Measurements from ENCODE around the gene SFMBT2.
A peak's percentile ranks its signal among the peaks of the same experiment; 100 is the strongest.

DNA sequence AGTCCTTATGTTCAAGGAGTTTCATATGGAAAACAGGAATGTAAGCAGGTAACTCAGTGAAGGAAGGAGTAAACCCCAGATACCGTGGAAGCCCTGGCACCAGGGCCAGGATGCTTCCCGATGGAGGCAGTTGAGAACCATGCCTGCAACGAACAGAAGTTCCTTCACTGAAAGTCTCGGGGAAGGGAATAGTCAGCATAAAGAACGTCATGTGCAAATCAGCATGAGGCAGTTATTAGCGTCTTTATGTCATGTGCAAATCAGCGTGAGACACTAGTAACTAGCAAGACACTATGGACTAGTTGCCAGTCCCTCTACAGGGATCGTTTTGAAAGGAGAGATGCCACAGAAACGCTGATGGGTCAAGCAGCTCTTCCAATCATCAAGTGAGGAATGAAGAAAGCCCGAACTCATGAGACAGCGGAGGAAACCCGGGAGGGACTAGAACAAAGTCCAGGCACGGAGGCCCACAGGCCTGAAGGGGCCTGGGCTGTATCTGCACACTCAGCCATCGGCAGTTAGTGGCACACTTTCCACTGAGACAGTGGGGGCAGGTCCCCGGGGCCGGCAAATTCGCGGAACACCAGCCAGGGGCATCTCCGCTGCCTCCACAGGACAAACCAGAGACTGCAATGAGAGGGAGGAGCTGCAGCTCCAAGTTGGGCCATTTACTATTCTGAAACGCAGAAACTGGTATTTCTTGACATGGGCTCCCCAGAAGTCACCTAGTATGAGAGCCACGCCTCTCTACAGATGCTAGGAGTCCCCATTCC lies 109.6 kb downstream of the SFMBT2 start:
- TF ChIP-seq, protein P1, sequence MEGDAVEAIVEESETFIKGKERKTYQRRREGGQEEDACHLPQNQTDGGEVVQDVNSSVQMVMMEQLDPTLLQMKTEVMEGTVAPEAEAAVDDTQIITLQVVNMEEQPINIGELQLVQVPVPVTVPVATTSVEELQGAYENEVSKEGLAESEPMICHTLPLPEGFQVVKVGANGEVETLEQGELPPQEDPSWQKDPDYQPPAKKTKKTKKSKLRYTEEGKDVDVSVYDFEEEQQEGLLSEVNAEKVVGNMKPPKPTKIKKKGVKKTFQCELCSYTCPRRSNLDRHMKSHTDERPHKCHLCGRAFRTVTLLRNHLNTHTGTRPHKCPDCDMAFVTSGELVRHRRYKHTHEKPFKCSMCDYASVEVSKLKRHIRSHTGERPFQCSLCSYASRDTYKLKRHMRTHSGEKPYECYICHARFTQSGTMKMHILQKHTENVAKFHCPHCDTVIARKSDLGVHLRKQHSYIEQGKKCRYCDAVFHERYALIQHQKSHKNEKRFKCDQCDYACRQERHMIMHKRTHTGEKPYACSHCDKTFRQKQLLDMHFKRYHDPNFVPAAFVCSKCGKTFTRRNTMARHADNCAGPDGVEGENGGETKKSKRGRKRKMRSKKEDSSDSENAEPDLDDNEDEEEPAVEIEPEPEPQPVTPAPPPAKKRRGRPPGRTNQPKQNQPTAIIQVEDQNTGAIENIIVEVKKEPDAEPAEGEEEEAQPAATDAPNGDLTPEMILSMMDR (IDR thresholded peaks at IDR 0.05): peak; percentile 27
- TF ChIP-seq, protein P2, sequence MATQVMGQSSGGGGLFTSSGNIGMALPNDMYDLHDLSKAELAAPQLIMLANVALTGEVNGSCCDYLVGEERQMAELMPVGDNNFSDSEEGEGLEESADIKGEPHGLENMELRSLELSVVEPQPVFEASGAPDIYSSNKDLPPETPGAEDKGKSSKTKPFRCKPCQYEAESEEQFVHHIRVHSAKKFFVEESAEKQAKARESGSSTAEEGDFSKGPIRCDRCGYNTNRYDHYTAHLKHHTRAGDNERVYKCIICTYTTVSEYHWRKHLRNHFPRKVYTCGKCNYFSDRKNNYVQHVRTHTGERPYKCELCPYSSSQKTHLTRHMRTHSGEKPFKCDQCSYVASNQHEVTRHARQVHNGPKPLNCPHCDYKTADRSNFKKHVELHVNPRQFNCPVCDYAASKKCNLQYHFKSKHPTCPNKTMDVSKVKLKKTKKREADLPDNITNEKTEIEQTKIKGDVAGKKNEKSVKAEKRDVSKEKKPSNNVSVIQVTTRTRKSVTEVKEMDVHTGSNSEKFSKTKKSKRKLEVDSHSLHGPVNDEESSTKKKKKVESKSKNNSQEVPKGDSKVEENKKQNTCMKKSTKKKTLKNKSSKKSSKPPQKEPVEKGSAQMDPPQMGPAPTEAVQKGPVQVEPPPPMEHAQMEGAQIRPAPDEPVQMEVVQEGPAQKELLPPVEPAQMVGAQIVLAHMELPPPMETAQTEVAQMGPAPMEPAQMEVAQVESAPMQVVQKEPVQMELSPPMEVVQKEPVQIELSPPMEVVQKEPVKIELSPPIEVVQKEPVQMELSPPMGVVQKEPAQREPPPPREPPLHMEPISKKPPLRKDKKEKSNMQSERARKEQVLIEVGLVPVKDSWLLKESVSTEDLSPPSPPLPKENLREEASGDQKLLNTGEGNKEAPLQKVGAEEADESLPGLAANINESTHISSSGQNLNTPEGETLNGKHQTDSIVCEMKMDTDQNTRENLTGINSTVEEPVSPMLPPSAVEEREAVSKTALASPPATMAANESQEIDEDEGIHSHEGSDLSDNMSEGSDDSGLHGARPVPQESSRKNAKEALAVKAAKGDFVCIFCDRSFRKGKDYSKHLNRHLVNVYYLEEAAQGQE (IDR thresholded peaks at IDR 0.05; ENCODE audit: insufficient read depth in 1 of 2, low read depth in 2 of 2, low read length in 1 of 2): no peak
- no peak for TF ChIP-seq TCF7L2 (IDR thresholded peaks at IDR 0.05; ENCODE audit: low read depth, low read length)
- TF ChIP-seq SIN3A (IDR thresholded peaks at IDR 0.05; ENCODE audit: borderline replicate concordance, insufficient read depth, low read depth, low read length): no peak

Data from Panc1 (cell line).